ENCODE measurements around the gene GRIFIN.

- no peak for TF ChIP-seq EZH2 (IDR thresholded peaks at IDR 0.05; ENCODE audit: borderline replicate concordance, low read length)
- peak; percentile 78 for TF ChIP-seq CTCF (IDR thresholded peaks at IDR 0.05; ENCODE audit: low read length)
These were observed 24.8 kb downstream of the GRIFIN start for GRCh38 chr7:2451171-2452073.
